CD4-positive, alpha-beta memory T cell (primary cell): Measurements from ENCODE around the gene STK24. TPM values are rescaled to one million over a fixed set of nuclear protein-coding genes. Genes with fewer than 3 reads are reported as not detected.
A peak's percentile ranks its signal among the peaks of the same experiment; 100 is the strongest.
"Not testable (repeated sequence)": the region's sequence is repeated elsewhere in the genome, so short reads cannot be mapped to it uniquely, and the experiment has no call there.

Experiments
- CTCF ChIA-PET: fragments of 350-600 bp; sonication (Branson Sonifier 250); formaldehyde crosslinking; loops from one replicate; lab custom pipeline; 2021; ENCODE audit warnings: inconsistent platforms; ENCODE audit not compliant: partially characterized antibody; lab: Charles Lee
- POLR2A ChIA-PET: fragments of 350-600 bp; sonication (Branson Sonifier 250); formaldehyde crosslinking; loops from one replicate; lab custom pipeline; 2021; ENCODE audit not compliant: partially characterized antibody; lab: Charles Lee
- DNase-seq, 5 donors: peaks; one replicate each; pipeline versions ENCODE4 v3.0.0 to v3.0.0-alpha.2; 2020 to 2022; ENCODE audit warnings: mixed read lengths in 1 of 5
- H3K27ac ChIP-seq: one replicate; pipeline ENCODE4 v1.7.0; 2013; ENCODE audit warnings: low read depth, low read length
- H3K27me3 ChIP-seq: 2 replicates; pipeline ENCODE4 v1.7.0; 2013; ENCODE audit warnings: mild to moderate bottlenecking, low read length, moderate library complexity; ENCODE audit not compliant: insufficient read depth
- H3K36me3 ChIP-seq: 2 replicates; pipeline ENCODE4 v1.7.0; 2013; ENCODE audit warnings: mild to moderate bottlenecking, low read length, moderate library complexity; ENCODE audit not compliant: insufficient read depth
- H3K4me1 ChIP-seq: 2 replicates; pipeline ENCODE4 v1.7.0; 2013; ENCODE audit warnings: mild to moderate bottlenecking, low read length, moderate library complexity; ENCODE audit not compliant: insufficient read depth
- H3K4me3 ChIP-seq, 2 donors: one replicate each; pipeline ENCODE4 v1.7.0; 2013; ENCODE audit warnings: low read length in 2 of 2, mild to moderate bottlenecking in 1 of 2
- H3K9me3 ChIP-seq, 2 donors: one replicate each; pipeline ENCODE4 v1.7.0; 2013; ENCODE audit warnings: low read length in 2 of 2, control low read depth in 1 of 2; ENCODE audit not compliant: control insufficient read depth in 1 of 2
- H3K27ac Mint-ChIP-seq, 7 donors: one replicate each; pipeline ENCODE4 v1.8.0; 2020 to 2021; ENCODE audit warnings: mixed read lengths in 7 of 7, mild to moderate bottlenecking in 6 of 7, inconsistent platforms in 3 of 7, moderate library complexity in 3 of 7
- H3K27me3 Mint-ChIP-seq, 2 donors: one replicate each; pipeline ENCODE4 v1.8.0; 2020 to 2021; ENCODE audit warnings: mixed read lengths in 2 of 2
- H3K36me3 Mint-ChIP-seq, 2 donors: one replicate each; pipeline ENCODE4 v1.8.0; 2020 to 2021; ENCODE audit warnings: mixed read lengths in 2 of 2, inconsistent platforms in 1 of 2, mild to moderate bottlenecking in 1 of 2
- H3K4me1 Mint-ChIP-seq, 4 donors: one replicate each; pipeline ENCODE4 v1.8.0; 2020 to 2021; ENCODE audit warnings: mixed read lengths in 4 of 4, mild to moderate bottlenecking in 1 of 4
- H3K4me3 Mint-ChIP-seq, 8 donors: one replicate each; pipeline ENCODE4 v1.8.0; 2020 to 2021; ENCODE audit warnings: mixed read lengths in 8 of 8, mild to moderate bottlenecking in 7 of 8, moderate library complexity in 6 of 8, inconsistent platforms in 3 of 8
- H3K9me3 Mint-ChIP-seq, 8 donors: one replicate each; pipeline ENCODE4 v1.8.0; 2020 to 2021; ENCODE audit warnings: mixed read lengths in 8 of 8, mild to moderate bottlenecking in 5 of 8, inconsistent platforms in 3 of 8, moderate library complexity in 1 of 8
- intact Hi-C: fragments of 100-400 bp; cut with micrococcal nuclease; formaldehyde crosslinking; loops from one replicate; pipeline ENCODE4 v1.15.1; 2023
- polyA plus RNA-seq, 2 donors: library from polyadenylated mRNA; unstranded; fragments of 300-500 nt; fragmentation: Illumina TruSeq; gene quantifications; one replicate each; pipeline ENCODE4 v1.2.3, GENCODE V29; 2021
- total RNA-seq, 2 experiments: library from RNA; stranded (reverse); gene quantifications; one replicate each; pipeline ENCODE4 v1.2.3, GENCODE V29; 2021

The STK24 gene
- total and polyA plus RNA-seq, 4 experiments from 2014 or later, result 24.2 to 147 (median 118) TPM

DNA sequence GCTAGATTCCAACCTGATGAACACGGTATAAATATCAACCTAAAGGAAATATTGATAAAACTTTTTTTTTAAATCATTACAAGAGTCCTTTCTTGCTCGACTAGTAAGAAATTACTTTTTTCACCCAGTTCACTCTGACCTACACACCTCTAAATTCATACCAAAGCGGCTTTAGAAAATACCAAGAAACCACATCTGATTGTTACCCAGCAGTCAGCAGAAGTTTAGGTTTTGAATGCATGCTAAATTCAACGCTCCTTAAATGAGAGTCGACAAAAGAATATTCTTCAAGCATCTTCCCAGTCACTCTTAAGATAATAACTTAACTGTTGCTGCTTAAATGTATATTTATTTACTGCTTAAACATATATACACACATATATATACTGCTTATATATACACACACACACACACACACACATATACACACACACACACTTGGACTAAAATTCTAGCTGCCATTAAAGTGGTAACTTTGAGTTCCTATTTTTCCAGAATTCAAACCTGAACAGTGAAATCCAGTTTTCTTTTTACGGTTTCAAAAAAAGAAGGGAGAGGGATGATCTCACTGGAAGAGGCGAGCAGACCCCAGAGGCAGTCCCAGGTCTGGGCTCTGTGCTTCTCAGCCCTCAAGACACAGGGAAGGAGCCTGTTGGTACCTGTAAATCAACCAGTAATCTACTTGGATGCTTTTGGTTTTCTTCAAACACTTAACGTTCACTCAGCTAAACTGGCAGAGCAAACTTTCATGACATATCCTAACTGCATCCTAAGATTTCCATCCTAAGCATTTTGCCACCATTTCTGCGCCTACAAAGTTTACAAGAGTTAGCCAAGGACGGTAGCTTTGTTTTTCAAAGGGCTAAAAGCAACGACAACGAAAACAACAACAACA lies 1.7 kb downstream of the STK24 start:
- ChIA-PET POLR2A (interaction anchor here (0.7 to 4.8 kb wide), 14 partner anchors 10 to 99 kb away, joined by 3 to 87 read pairs (median 7); no protein-coding TSS in a partner anchor), CTCF (interaction anchor here (1.0 to 1.2 kb wide), 5 partner anchors 9 to 130 kb away, joined by 3 to 4 read pairs (median 3); no protein-coding TSS in a partner anchor)
- Mint-ChIP-seq H3K4me1 (peaks cover 35 to 61% (median 49%) of the 10 kb centered on the region in 4 donors), H3K27ac (peak overlapping the region; percentile 94 to 98 (median 95)), H3K4me3 (peak overlapping the region; percentile 89 to 97 (median 95)), H3K27me3 (no peaks in the 10 kb centered on the region), H3K9me3 (no peaks in the 10 kb centered on the region), H3K36me3 (peaks cover 0 to 15% of the 10 kb centered on the region in 2 donors)
- Histone ChIP-seq H3K27ac (peak overlapping the region; percentile 81), H3K4me1 (peaks cover 53% of the 10 kb centered on the region), H3K4me3 (peak overlapping the region; percentile 74 to 75), H3K36me3 (no peaks in the 10 kb centered on the region), H3K9me3 (no peaks in the 10 kb centered on the region), H3K27me3 (no peaks in the 10 kb centered on the region)
- intact Hi-C loops, result loop anchor here (1.0 to 10.0 kb wide), 4 partner anchors 12 to 1140 kb away; partner anchors contain the start of gene RAP2A
- DNase-seq, result peak in 2 of 5 donors; percentile 43 to 45

DNA sequence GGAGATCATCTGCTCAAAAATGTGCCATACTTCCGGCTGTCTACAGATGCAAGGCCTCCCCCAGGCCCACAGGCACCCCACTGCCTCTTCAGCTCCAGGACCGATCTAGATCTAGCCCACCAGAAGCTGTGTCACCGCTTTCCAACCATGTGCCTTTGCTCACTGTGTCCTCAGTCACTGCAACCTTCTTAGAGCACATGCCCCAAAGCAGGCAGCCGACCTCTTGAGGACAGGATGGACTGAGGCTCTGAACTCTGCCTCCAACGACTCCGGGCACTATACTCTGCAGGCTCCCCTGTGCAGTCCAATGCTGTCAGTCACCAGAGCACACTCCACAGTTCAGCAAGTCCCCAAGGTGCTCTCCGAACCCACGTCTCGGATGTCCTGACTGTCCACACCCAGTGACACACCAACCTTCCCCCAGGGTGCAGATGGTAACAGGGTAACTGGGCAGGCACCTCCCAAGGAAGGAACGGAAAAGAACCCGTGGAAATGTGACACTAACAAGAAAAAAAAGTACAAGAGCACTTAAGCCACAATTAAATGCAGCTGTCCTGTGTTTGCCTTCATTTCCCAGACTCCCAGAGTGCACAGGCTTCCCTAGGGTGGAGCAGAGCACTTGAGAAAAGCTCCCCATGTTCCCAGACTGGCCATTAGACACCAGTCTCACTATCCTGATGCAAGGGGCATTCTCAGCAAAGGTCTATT lies 4.8 kb downstream of the STK24 start:
- CTCF ChIA-PET, result interaction anchor here (1.0 to 2.9 kb wide), 8 partner anchors 9 to 126 kb away, joined by 3 to 19 read pairs (median 6); no protein-coding TSS in a partner anchor
- no peaks in the 10 kb centered on the region for H3K27me3 Mint-ChIP-seq
- Histone ChIP-seq H3K27me3 (no peaks in the 10 kb centered on the region), H3K4me1 (peaks cover 85% of the 10 kb centered on the region), H3K9me3 (no peaks in the 10 kb centered on the region), H3K27ac (peak overlapping the region; percentile 81), H3K36me3 (no peaks in the 10 kb centered on the region), H3K4me3 (peak overlapping the region; percentile 5 to 77)
- POLR2A ChIA-PET, result interaction anchor here (0.8 to 4.3 kb wide), 11 partner anchors 8 to 516 kb away, joined by 3 to 27 read pairs (median 5); no protein-coding TSS in a partner anchor
- intact Hi-C loops, result loop anchor here (1.0 to 10.0 kb wide), 3 partner anchors 9 to 1137 kb away; partner anchors contain the start of gene RAP2A
- peaks cover 0 to 17% of the 10 kb centered on the region in 2 donors for H3K36me3 Mint-ChIP-seq
- no peaks in the 10 kb centered on the region for H3K9me3 Mint-ChIP-seq
- H3K4me3 Mint-ChIP-seq, result peak overlapping the region; percentile 86 to 97 (median 94)
- H3K27ac Mint-ChIP-seq, result peak overlapping the region; percentile 95 to 98 (median 98)
- H3K4me1 Mint-ChIP-seq, result peaks cover 58 to 87% (median 74%) of the 10 kb centered on the region in 4 donors
- DNase-seq, result peak in 2 of 5 donors; percentile 33 to 68

DNA sequence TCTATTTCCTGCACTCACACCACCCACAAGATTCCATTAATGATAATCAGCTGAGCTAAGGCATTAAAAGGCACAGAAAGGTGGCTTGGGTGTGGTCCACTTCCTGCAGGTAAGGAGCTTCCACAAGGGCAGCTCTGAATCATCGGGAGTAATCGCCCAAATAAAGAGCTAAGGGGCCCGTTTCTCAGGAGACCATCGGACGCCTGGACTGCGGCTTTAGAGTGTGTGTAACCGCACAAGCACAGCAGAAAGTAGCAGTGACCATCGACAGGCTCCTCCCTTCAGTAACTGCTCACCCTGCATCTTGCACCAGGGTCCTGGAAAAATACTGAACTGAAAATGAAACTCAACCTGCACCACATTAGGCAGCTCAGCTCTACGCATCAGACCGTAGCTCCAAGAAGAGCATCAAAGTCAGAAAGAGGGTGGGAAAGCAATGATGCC lies 6.0 kb downstream of the STK24 start:
- Histone ChIP-seq H3K9me3 (no peaks in the 10 kb centered on the region), H3K36me3 (no peaks in the 10 kb centered on the region), H3K4me3 (peak overlapping the region; percentile 77 to 90), H3K27me3 (no peaks in the 10 kb centered on the region), H3K27ac (peak overlapping the region; percentile 81), H3K4me1 (peaks cover 96% of the 10 kb centered on the region)
- intact Hi-C loops, result loop anchor here (1.0 to 10.0 kb wide), 3 partner anchors 8 to 1136 kb away; partner anchors contain the start of gene RAP2A
- Mint-ChIP-seq H3K9me3 (no peaks in the 10 kb centered on the region), H3K4me1 (peaks cover 70 to 99% (median 85%) of the 10 kb centered on the region in 4 donors), H3K27ac (peak overlapping the region; percentile 95 to 98 (median 98)), H3K4me3 (peak overlapping the region; percentile 86 to 97 (median 94)), H3K36me3 (peaks cover 0 to 18% of the 10 kb centered on the region in 2 donors), H3K27me3 (no peaks in the 10 kb centered on the region)
- POLR2A ChIA-PET, result interaction anchor here (0.9 to 4.3 kb wide), 15 partner anchors 8 to 126 kb away, joined by 3 to 27 read pairs (median 4); no protein-coding TSS in a partner anchor
- peak; percentile 50 to 75 (median 61) for DNase-seq
- CTCF ChIA-PET, result interaction anchor here (1.0 to 2.9 kb wide), 9 partner anchors 9 to 125 kb away, joined by 3 to 19 read pairs (median 5); no protein-coding TSS in a partner anchor

DNA sequence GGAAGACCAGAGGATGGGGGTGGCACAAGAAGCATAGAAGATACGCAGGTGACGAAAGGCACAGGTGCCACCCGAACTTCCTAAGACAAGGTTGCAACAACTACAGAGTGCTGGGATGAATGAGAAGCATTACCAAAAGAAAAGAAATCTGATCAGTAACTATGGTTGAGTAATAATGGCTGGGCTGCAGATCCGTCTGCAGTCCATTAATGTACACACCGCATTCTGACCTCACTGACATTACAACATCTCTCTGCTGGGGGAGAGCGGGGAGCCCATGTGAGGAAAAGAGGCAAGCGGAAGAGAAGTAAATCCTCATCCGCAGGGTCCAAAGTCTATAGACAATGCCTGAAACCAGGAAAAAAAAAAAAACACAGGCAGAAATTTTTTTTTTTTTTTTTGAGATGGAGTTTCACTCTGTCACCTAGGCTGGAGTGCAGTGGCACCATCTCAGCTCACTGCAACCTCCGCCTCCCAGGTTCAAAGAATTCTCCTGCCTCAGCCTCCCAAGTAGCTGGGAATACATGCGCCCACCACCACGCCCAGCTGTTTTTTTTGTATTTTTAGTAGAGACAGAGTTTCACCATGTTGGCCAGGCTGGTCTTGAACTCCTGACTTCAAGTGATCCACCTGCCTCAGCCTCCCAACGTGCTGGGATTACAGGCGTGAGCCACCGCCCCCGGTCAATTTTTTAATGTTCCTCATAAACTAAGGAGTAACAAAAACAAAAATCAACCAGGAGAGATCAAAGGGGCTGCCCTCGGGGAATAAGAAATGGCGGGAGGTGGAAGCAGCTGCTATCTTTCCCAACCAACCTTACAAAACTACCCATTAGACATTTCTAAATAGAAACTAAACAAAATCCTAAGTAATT lies 7.2 kb downstream of the STK24 start:
- peaks cover 100% of the 10 kb centered on the region for H3K4me1 ChIP-seq
- not testable (repeated sequence) for H3K9me3 Mint-ChIP-seq, H3K27me3 Mint-ChIP-seq, H3K9me3 ChIP-seq, H3K36me3 ChIP-seq, DNase-seq, H3K27me3 ChIP-seq
- ChIA-PET POLR2A (interaction anchor here (1.1 to 4.3 kb wide), 7 partner anchors 9 to 125 kb away, joined by 3 to 27 read pairs (median 3); no protein-coding TSS in a partner anchor), CTCF (interaction anchor here (0.6 to 1.3 kb wide), 4 partner anchors 84 to 115 kb away, joined by 3 to 5 read pairs (median 3); no protein-coding TSS in a partner anchor)
- H3K4me3 ChIP-seq, result peak overlapping the region in 1 of 2 donors; percentile 77
- Mint-ChIP-seq H3K4me3 (peak overlapping the region; percentile 86 to 97 (median 94)), H3K27ac (peak overlapping the region; percentile 95 to 98 (median 98)), H3K36me3 (peaks cover 0 to 14% of the 10 kb centered on the region in 2 donors), H3K4me1 (peaks cover 74 to 100% (median 91%) of the 10 kb centered on the region in 4 donors)
- peak overlapping the region; percentile 81 for H3K27ac ChIP-seq
- intact Hi-C loops, result loop anchor here (10.0 kb wide), 1 partner anchor 1135 kb away; the partner anchor contains the start of gene RAP2A

DNA sequence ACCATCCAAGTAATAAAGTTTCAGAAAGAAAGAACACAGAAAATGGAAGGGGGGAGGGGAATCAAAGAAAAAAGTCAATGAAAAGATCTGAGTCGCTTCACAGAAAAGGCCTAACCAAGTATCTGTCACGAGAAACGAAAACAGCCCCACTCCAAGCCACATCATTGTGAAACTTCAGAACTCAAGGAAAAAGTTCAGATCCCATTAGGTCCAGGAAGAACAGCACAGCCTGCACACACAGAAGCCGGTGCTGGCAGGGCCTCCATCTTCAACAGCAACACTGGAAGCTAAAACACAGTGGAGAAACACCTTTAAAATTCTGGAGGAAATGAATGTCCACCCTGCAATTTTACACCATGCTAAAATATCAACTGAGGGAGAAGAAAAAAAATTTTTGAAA lies 8.0 kb downstream of the STK24 start:
- ChIA-PET CTCF (no interaction called here), POLR2A (interaction anchor here (1.8 to 8.0 kb wide), 3 partner anchors 7 to 92 kb away, joined by 7 to 87 read pairs (median 27); partner anchors contain the start of gene STK24)
- H3K36me3 Mint-ChIP-seq, result peaks cover 0 to 13% of the 10 kb centered on the region in 2 donors
- no peaks in the 10 kb centered on the region for H3K27me3 Mint-ChIP-seq
- peak overlapping the region; percentile 81 for H3K27ac ChIP-seq
- no peaks in the 10 kb centered on the region for H3K27me3 ChIP-seq
- no peaks in the 10 kb centered on the region for H3K9me3 Mint-ChIP-seq
- H3K4me3 ChIP-seq, result no peak overlapping the region
- H3K9me3 ChIP-seq, result no peaks in the 10 kb centered on the region
- H3K27ac Mint-ChIP-seq, result peak overlapping the region; percentile 94 to 98 (median 97)
- peaks cover 73 to 100% (median 91%) of the 10 kb centered on the region in 4 donors for H3K4me1 Mint-ChIP-seq
- no peaks in the 10 kb centered on the region for H3K36me3 ChIP-seq
- DNase-seq, result no peak
- H3K4me1 ChIP-seq, result peaks cover 100% of the 10 kb centered on the region
- H3K4me3 Mint-ChIP-seq, result peak overlapping the region; percentile 61 to 97 (median 90)
- intact Hi-C loops, result no loop called here
